H7 (cell line): ENCODE measurements around the gene TRIM16. TPM values are rescaled to one million over a fixed set of nuclear protein-coding genes. Genes with fewer than 3 reads are reported as not detected.
"Not testable (repeated sequence)": the region's sequence is repeated elsewhere in the genome, so short reads cannot be mapped to it uniquely, and the experiment has no call there.

ENCODE experiments used
- DNase-seq: peaks from one replicate; pipeline ENCODE4 v3.0.0; 2012
- H3K27me3 ChIP-seq: 2 replicates; pipeline ENCODE4 v1.6.0; 2011; ENCODE audit warnings: mild to moderate bottlenecking, low read length; ENCODE audit not compliant: control insufficient read depth, insufficient read depth
- H3K36me3 ChIP-seq: replicated peaks from 2 replicates; pipeline ENCODE4 v1.5.1; 2011; ENCODE audit warnings: low read length; ENCODE audit not compliant: control insufficient read depth, insufficient read depth
- H3K4me3 ChIP-seq: 2 replicates; pipeline ENCODE4 v1.5.1; 2011; ENCODE audit warnings: low read depth, mild to moderate bottlenecking, control low read depth, low read length, moderate library complexity; ENCODE audit not compliant: insufficient read depth
- total RNA-seq: library from RNA; depleted of rRNA; stranded (reverse); fragments of >200 nt; shearing (Covaris generic); gene quantifications from 2 replicates; pipeline ENCODE4 v1.2.3, GENCODE V29; 2014

TRIM16 gene
- total RNA-seq, 1 experiment from 2014 or later = 17.1 TPM

DNA sequence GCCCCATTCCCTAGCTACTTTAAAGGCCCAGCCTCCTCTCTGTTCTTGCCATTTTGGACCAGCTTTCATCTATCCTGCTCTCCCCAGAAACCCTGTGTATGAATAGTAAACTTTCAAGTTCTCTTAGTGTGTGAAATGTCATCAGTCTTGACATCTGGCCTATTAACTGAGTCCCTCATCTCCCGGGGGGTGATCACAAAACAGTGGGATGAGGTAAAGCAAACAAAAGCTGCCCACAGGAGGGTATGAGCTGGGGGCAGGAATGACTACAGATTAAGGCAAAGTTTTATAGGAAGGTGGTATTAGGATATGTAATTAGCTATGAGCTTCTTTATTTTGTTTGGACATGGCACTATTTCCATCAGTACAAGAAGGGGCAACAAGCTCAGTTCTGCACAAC, 9.5 kb downstream of the TRIM16 start:
- DNase-seq, H3K27me3 ChIP-seq, H3K4me3 ChIP-seq, H3K36me3 ChIP-seq: not testable (repeated sequence)

DNA sequence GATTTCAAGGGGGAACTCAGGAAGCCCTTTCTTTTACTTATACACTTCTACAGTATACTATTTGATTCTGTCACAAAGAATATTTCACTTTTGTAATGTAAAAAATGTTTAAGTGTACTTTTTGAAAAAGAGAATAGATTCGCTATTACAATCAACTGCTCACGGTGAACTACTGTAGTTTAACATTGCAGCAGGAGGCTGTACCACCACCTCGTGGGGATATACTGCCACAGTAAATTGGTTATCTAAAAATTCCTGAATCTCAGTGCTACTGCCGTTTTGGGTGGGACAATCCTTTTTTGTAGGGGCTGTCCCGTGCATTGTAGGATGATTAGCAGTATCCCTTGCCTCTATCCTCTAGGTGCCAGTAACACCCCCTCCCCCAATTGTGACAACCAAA, 14.6 kb downstream of the TRIM16 start:
- DNase-seq, H3K36me3 ChIP-seq, H3K4me3 ChIP-seq, H3K27me3 ChIP-seq: not testable (repeated sequence)

DNA sequence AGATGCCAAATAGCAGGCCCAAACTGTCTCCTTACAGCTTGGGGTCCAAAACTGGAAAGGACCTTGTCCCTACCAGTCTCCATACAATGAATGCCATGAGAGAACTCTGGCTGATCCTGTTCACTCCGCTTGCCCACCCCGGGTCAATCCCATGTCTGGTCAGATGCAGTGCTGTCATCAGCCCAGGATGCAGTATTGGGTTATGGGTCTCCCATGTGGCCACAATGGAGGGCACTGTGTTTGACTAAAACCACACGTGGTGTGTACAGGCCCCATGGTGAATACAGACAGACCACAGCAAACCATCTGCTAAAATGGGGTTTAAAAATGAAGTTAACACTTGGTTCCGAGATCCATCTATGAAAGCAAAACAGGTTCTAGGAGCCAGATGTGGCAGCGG, 20.4 kb downstream of the TRIM16 start:
- DNase-seq = no peak
- no peaks in the 10 kb centered on the region for H3K27me3 ChIP-seq
- no peak overlapping the region for H3K4me3 ChIP-seq
- H3K36me3 ChIP-seq = peaks cover under 1% of the 10 kb centered on the region

DNA sequence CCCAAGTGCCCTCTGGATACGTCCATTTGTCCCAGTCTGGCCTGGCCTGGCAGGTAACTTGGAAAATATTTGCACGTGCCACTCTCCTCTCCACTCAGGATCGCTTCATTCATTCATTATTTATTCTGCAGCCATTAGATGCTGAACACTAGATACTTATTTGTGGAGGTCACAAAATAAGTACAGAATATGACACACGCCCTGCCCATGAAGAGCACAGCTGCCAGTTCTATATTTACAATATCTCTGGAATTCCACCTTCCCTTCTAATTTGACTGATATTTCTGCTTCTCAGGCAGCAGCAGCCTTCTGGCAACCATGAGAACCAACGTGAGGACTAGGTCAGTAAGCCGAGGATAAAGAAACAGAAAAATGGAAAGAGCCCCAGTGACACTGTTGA, 20.9 kb downstream of the TRIM16 start:
- H3K27me3 ChIP-seq = no peaks in the 10 kb centered on the region
- no peak overlapping the region for H3K4me3 ChIP-seq
- H3K36me3 ChIP-seq = peaks cover 2% of the 10 kb centered on the region
- DNase-seq = no peak

DNA sequence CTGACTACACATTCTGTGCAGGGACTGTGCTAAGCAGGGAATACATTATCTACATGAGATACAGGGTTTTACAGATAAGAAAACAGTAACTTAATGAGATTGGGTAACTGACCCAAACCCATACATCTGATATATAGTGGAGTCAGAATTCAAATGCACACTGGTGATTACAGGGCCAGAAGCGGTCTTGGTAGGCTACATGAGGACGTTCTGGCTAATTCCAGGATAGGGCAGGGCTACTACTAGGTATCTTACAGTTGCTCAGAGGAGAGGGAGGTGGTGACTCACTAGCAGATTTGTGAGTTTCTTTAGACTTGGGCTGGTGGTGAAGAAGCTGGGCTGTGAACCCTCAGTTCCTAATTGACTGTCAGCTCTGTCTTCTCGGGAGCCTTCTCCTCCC, 21.4 kb downstream of the TRIM16 start:
- no peak overlapping the region for H3K4me3 ChIP-seq
- H3K36me3 ChIP-seq = peaks cover 2% of the 10 kb centered on the region
- no peak for DNase-seq
- no peaks in the 10 kb centered on the region for H3K27me3 ChIP-seq

DNA sequence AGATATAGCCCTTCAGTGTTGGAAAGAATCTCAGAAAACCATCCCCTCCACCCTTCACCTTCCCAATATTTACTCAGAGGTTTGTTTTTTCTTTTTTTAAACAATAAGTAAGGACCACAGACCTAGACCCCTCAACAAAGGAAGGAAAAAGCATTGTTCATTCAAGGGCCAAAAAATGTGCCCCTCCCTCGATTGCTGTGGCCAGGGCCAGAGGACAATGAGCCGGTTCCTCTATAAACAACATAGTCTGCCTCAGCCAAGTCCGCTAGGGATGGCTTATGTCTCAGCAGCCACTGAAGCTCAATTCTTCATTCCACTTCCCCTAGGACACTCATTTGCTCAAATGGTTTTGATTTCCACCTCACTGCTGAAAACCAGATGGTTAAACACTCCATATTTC, 24.0 kb downstream of the TRIM16 start:
- H3K36me3 ChIP-seq = peaks cover 2% of the 10 kb centered on the region
- no peaks in the 10 kb centered on the region for H3K27me3 ChIP-seq
- H3K4me3 ChIP-seq = no peak overlapping the region
- DNase-seq = no peak

DNA sequence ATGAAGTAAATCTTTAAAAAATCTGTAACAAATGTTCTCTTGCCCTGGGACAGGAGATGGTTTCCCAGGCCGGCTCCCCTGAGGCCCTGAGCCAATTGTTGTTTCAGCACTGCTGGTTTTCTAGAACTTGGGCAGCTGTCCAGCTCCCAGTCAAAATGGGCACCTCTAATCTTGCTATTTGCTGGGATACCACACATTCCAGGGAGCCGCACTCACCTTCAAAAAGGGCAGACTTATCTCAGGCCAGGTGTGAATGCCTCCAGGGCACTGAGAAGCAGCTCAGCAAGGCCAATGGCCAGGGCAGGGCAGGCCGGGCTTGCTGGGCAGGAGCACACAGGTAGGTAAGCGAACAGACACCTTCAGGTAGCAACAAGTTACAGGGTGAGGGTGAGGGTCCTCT, 24.4 kb downstream of the TRIM16 start:
- DNase-seq = no peak
- H3K27me3 ChIP-seq = no peaks in the 10 kb centered on the region
- peaks cover 2% of the 10 kb centered on the region for H3K36me3 ChIP-seq
- no peak overlapping the region for H3K4me3 ChIP-seq

DNA sequence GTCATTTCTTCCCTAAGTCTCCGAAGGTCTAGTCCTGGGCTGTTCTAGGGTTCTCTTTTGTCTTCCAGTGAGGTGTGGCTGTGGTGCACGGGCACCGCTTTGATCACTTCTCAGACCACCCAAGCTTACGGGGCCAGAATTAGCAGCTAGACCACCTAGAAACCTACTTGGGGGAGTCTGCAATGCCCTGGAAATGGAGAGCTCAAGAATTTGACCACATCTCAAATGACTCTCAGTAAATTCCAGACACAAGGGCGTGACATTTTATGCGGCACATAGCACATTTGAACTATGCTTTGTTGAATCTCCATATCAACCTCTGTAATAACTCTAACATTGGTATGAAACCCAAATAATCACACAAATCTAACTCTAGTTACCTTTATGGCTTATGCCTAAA, 24.9 kb downstream of the TRIM16 start:
- no peak for DNase-seq
- Histone ChIP-seq H3K27me3 (no peaks in the 10 kb centered on the region), H3K36me3 (peaks cover 2% of the 10 kb centered on the region; the same call in 1 of the 2 replicates), H3K4me3 (no peak overlapping the region)

DNA sequence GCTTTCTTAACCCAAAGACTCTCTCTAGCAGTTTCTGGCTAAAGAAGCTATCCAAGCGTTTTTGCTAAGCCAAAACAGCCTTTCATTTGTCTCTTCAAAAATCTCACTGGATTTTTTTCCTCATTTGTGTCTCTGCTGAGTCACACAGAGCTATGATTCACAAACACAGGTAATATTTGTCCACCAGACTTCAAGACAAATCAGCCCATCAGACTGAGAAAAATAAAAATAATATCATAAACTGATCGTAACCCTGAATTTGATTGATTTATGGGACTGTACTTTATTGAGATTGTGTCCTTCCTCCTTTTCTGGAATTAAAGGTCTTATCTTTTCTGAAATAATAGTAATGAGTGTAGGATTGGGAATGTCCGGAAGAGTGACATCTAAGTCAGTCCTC, 25.8 kb downstream of the TRIM16 start:
- peaks cover 2% of the 10 kb centered on the region; the same call in 1 of the 2 replicates for H3K36me3 ChIP-seq
- DNase-seq = no peak
- H3K27me3 ChIP-seq = no peaks in the 10 kb centered on the region
- H3K4me3 ChIP-seq = no peak overlapping the region

DNA sequence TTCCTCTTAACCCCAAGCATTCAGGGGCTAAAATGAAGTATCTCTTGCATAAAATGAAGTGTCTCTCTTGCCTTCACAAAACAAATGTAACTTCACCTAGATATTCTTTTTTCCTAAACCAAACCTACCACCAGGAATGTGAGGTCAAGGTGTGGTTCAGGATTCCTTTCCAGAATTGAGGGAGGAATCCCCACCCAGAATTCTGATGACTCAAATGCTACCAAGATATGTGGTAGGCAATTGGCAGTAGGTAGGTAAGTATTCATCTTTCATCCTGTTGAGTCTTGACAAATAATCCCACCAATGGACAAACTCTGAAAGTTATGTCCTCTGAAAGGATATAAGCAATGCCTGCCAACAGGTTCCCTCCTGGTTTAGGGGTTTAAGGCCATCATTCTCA, 26.2 kb downstream of the TRIM16 start:
- Histone ChIP-seq H3K27me3 (no peaks in the 10 kb centered on the region), H3K36me3 (peaks cover 2% of the 10 kb centered on the region; the same call in 1 of the 2 replicates), H3K4me3 (no peak overlapping the region)
- DNase-seq = no peak

DNA sequence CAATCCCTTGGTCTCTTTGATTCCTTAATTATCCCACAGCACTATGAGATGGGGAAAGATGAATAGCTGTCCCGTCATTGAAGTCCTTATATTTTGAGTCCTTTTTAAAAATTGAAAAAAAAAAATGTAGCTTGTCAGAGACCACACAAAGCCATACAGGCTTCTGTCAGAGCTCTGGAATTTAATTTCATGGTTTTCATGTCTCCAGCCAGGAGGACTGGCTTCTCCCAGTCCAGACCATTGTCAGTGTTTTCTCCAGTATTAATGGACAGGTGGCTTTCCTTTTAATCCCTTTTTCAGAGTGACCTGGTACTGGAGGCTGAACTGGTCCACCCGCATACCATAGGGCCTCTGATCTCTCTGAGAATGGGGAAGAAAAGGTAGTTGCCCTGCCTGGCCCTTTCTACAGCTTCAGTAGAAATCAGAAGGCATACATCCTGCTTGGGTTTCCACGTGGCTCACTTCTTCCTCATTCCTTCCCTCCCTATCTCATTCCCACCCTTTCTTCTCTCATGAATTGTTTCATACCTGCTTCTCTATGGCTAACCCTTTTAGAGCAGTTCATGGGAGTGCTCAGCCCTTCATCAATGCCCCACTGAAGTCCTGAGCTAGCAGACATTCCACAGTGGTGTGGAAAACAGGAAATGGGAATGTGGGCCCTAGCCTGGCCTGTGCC, 29.1 kb downstream of the TRIM16 start:
- DNase-seq = no peak

DNA sequence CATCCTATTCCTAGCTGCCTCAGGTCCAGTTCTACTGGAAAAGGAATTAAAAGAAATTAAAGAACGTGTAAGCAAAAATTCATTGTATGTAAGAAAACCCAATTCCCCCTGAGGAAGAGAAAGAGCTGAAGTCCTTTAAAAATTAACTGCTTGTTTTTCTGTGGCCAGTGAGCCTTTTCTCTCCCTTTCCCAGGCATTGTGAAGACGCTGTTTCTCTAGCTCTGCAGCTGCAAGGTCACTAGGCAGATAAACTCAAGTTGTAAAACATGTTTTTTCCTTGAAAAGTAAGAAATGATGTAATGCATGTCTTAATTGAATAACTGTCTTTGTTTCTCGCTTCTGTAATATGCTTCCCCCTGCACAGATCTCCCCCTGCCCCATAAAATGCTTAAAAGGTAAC, 29.7 kb downstream of the TRIM16 start:
- H3K27me3 ChIP-seq, H3K36me3 ChIP-seq, DNase-seq, H3K4me3 ChIP-seq: not testable (repeated sequence)

More for the DNA sequence above, 29.1 kb downstream of the TRIM16 start:
- Histone ChIP-seq H3K4me3 (no peak overlapping the region), H3K27me3 (no peaks in the 10 kb centered on the region), H3K36me3 (peaks cover 2% of the 10 kb centered on the region; the same call in 1 of the 2 replicates)

DNA sequence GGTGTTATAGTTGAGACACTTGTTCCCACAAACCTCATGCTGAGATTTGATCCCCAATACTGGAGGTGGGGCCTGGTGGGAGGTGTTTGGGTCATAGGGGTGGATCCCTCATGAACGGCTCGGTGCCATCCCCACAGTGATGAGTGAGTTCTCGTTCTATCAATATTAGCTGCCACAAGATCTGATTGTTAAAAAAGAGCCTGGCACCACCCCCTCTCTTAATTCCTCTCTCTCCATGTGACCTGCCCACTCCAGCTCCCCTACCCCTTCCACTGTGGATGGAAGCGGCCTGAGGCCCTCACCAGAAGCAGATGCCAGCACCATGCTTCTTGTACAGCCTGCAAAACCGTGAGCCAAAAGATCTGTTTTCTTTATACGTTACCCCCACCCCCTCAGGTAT, 31.2 kb downstream of the TRIM16 start:
- Histone ChIP-seq H3K4me3 (no peak overlapping the region), H3K27me3 (no peaks in the 10 kb centered on the region), H3K36me3 (no peaks in the 10 kb centered on the region; the same call in 1 of the 2 replicates)
- DNase-seq = no peak

DNA sequence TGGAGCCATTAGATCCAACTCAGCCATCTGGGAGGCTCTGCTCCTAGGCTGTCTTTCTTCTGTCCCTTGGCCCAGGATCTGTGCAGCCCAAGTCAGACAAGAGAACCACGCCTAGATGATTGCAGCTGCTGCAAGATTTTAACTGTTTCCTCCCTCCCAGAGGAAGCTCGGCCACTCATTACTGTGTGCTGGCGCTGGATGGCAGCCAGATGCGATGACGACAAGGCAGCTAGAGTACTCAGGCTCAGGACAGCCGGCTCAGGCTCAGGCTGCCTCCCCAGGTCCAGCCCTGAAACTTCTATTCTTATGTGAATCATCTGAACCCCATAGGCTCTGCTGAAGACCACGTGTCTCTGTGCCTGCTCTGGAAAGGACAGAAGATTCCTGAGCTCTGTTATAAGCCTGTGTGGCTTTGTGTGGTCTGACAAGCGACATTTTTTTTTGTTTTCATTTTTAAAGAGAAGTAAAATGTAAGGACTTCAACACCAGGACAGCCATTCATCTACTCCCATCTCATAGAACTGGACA, 32.5 kb downstream of the TRIM16 start:
- H3K36me3 ChIP-seq = no peaks in the 10 kb centered on the region; the same call in 1 of the 2 replicates
- no peaks in the 10 kb centered on the region for H3K27me3 ChIP-seq
- DNase-seq = peak; percentile 81
- no peak overlapping the region for H3K4me3 ChIP-seq

DNA sequence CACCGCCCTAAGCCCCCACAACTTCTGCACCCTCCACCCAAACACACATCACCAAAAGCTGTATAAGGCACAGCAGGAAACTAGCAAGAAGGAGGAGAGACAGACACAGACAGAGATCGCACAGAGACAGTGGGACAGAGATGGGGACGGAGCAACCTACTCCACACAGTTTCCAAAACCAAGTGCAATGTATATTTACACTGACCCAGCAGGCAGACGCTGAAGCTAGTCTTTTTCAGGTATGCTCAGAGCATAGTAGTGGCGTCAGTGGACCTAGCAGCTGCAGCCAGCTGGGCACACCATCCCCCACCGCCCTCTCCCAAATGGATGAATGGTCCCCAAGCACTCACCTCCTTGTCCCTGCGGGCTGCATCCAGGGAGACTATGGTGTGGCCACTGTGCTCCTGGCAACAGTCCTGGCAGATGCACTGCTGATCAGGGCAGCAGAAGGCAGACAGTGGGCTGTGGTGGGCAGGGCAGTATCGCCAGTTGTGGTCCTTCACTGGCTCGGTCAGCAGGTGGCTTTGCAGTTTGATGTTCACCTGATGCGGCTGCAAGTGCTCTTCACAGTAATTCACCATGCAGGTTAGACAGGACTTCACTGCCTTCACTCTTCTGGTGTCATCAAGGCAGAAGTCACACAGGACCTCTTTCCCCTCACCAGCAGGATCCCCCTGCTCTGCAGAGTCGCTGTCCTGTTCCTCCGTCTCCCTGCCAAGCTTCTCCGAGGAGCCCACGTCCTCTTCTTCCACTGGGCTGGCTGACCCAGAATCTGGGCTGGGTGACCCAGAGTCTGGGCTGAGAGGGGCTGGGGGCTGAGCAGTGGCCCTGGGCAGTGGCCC, 33.1 kb downstream of the TRIM16 start:
- no peak for DNase-seq
- no peak overlapping the region for H3K4me3 ChIP-seq
- H3K27me3 ChIP-seq = no peaks in the 10 kb centered on the region
- H3K36me3 ChIP-seq = no peaks in the 10 kb centered on the region; the same call in 1 of the 2 replicates
